GM10248 (cell line): ENCODE measurements around the gene STIP1.

Experiments
- CTCF ChIA-PET: fragments of 300-600 bp; sonication (Branson Sonifier 250); formaldehyde crosslinking; extraction: SDS; loops from one replicate; lab custom pipeline; 2021; ENCODE audit warnings: antibody characterized with exemption; lab: Yijun Ruan, JAX
- POLR2A ChIA-PET: fragments of 350-650 bp; sonication (Branson Sonifier 250); formaldehyde crosslinking; extraction: SDS; loops from one replicate; lab custom pipeline; 2020; ENCODE audit warnings: antibody characterized with exemption; lab: Yijun Ruan, JAX
- DNase-seq: peaks from one replicate; pipeline ENCODE4 v3.0.0; 2012; ENCODE audit errors: extremely low spot score
- CTCF ChIP-seq: IDR thresholded peaks from 2 replicates; pipeline ENCODE4 v1.5.1; 2012; ENCODE audit warnings: mild to moderate bottlenecking, low read depth; ENCODE audit errors: extremely low read depth, missing control alignments, control extremely low read depth

Gene STIP1

GRCh38 chr11:64216879-64217278, 30.9 kb downstream of the STIP1 start:
- TF ChIP-seq CTCF, result no peak
- ChIA-PET POLR2A (interaction anchor here (1.2 to 1.9 kb wide), 2 partner anchors 10 kb away, joined by 4 to 10 read pairs; partner anchors contain the start of genes FERMT3 and NUDT22), CTCF (interaction anchor here (0.9 to 30.9 kb wide), 4 partner anchors 6 to 115 kb away, joined by 3 to 368 read pairs (median 196); partner anchors contain the start of genes DNAJC4, FERMT3, FKBP2 and NUDT22)
- DNase-seq, result no peak

DNA sequence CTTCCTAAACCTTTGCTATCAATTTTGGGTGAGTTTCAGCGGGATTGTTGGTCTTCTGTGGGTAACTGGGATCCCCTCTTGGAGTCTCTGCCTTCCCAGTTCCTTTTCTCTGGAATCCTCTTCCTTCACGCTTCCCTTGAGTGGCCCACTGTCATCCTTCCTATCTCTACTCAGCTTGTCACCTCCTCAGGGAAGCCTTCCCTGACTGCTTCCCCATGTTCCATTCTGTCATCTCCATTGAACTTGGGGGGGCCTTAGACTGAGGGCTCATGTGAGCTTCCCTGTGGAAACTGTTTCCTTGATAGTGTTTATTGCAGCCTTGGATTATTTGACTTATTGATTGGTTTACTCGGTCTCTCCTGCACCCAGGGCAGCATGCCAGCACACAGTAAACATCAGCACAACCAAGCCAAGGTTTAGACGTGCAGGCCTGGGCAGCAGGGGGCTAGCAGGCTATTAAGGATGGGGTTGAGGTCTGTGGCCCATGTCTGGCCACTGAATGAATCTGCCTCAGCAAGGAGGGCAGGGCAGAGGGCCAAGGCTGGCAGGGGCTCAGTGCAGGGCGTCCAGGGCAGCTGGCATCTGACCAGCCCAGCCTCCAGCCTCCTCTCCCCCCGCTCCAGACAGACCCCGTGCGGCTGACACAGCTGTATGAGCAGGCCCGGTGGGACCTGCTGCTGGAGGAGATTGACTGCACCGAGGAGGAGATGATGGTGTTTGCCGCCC, 32.8 kb downstream of the STIP1 start:
- no peak for TF ChIP-seq CTCF
- POLR2A ChIA-PET, result interaction anchor here (1.0 kb wide), 1 partner anchor 22 kb away, joined by 3 read pairs; no protein-coding TSS in a partner anchor
- CTCF ChIA-PET, result interaction anchor here (16.7 to 30.9 kb wide), 2 partner anchors 8 to 10 kb away, joined by 368 read pairs; partner anchors contain the start of genes DNAJC4, FERMT3, FKBP2 and NUDT22
- DNase-seq, result no peak

DNA sequence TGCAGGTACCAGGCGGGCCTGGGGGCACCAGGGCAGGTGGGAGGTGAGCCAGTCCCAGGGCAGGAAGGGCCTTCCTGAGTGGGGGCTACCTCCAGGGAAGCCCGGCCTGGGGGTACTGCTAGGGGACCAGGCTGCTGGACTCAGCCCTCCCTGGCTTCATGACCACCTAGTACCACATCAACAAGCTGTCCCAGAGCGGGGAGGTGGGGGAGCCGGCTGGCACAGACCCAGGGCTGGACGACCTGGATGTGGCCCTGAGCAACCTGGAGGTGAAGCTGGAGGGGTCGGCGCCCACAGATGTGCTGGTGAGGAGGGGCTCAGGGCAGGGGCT, 33.3 kb downstream of the STIP1 start:
- POLR2A ChIA-PET, result no interaction called here
- TF ChIP-seq CTCF, result no peak

DNA sequence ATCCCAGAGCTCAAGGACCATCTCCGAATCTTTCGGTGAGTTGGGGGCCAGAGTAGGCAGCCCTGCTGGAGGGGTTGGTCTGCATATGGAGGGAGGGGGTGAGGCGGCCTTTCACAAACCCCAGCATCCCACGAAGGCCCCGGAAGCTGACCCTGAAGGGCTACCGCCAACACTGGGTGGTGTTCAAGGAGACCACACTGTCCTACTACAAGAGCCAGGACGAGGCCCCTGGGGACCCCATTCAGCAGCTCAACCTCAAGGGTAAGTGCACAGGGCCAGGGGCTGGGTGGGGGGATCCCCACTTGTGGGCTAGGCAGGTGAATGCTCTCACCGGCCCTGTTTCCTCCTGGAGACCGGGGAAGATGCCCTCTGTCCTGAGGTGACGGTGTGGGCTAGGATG, 33.8 kb downstream of the STIP1 start:
- ChIA-PET CTCF (interaction anchor here (1.5 to 30.9 kb wide), 2 partner anchors 9 to 25 kb away, joined by 3 to 368 read pairs; partner anchors contain the start of gene FERMT3), POLR2A (no interaction called here)
- TF ChIP-seq CTCF, result no peak
- no peak for DNase-seq

More for the DNA sequence above, 33.3 kb downstream of the STIP1 start:
- DNase-seq, result no peak
- CTCF ChIA-PET, result interaction anchor here (1.5 to 30.9 kb wide), 2 partner anchors 9 to 26 kb away, joined by 3 to 368 read pairs; partner anchors contain the start of gene FERMT3

- DNase-seq, result no peak
- CTCF ChIA-PET, result interaction anchor here (1.5 to 30.9 kb wide), 2 partner anchors 10 to 25 kb away, joined by 3 to 368 read pairs; partner anchors contain the start of gene FERMT3
- TF ChIP-seq CTCF, result no peak
- POLR2A ChIA-PET, result interaction anchor here (0.8 kb wide), 1 partner anchor 14 kb away, joined by 3 read pairs; no protein-coding TSS in a partner anchor
Observed at GRCh38 chr11:64220271-64220670, 34.3 kb downstream of the STIP1 start.

- DNase-seq, result no peak
- CTCF ChIA-PET, result interaction anchor here (1.5 to 30.9 kb wide), 2 partner anchors 10 to 24 kb away, joined by 3 to 368 read pairs; partner anchors contain the start of gene FERMT3
- no peak for TF ChIP-seq CTCF
- POLR2A ChIA-PET, result interaction anchor here (0.8 kb wide), 1 partner anchor 15 kb away, joined by 3 read pairs; no protein-coding TSS in a partner anchor
Observed at GRCh38 chr11:64220798-64221197, 34.8 kb downstream of the STIP1 start.
